GM23338 (cell line): ENCODE results near the gene NDOR1. TPM values are rescaled to one million over a fixed set of nuclear protein-coding genes. Genes with fewer than 3 reads are reported as not detected.

ENCODE experiments used
- ATAC-seq: fragments of 200-7000 bp; cut with Tn5 transposase; 3 replicates; pipeline ENCODE4 v1.9.1; 2020
- DNase-seq: peaks from one replicate; pipeline ENCODE4 v3.0.0-alpha.2; 2015; ENCODE audit warnings: low spot score
- H2AFZ ChIP-seq: fragments of 200-600 bp; sonication (generic); 2 replicates; pipeline ENCODE4 v1.8.0; 2016; ENCODE audit warnings: antibody characterized with exemption, mild to moderate bottlenecking, moderate library complexity
- H3F3A ChIP-seq: fragments of 200-600 bp; sonication (generic); replicated peaks from 2 replicates; pipeline ENCODE4 v1.8.0; 2017; ENCODE audit warnings: antibody characterized with exemption, mixed run types, low read depth
- H3K27ac ChIP-seq: fragments of 200-600 bp; sonication (generic); 2 replicates; pipeline ENCODE4 v1.6.1; 2016; ENCODE audit warnings: low read depth
- H3K27me3 ChIP-seq: fragments of 200-600 bp; sonication (generic); 2 replicates; pipeline ENCODE4 v1.8.0; 2016; ENCODE audit warnings: mild to moderate bottlenecking, mixed run types, moderate library complexity; ENCODE audit not compliant: insufficient read depth
- H3K36me3 ChIP-seq: fragments of 200-600 bp; sonication (generic); 2 replicates; pipeline ENCODE4 v1.8.0; 2016; ENCODE audit warnings: mild to moderate bottlenecking; ENCODE audit not compliant: insufficient read depth
- H3K4me1 ChIP-seq: fragments of 200-600 bp; sonication (generic); 2 replicates; pipeline ENCODE4 v1.8.0; 2016; ENCODE audit warnings: mild to moderate bottlenecking, moderate library complexity; ENCODE audit not compliant: insufficient read depth
- H3K4me2 ChIP-seq: fragments of 200-600 bp; sonication (generic); 2 replicates; pipeline ENCODE4 v1.7.1; 2017; ENCODE audit warnings: mixed run types
- H3K4me3 ChIP-seq: fragments of 200-600 bp; sonication (generic); 2 replicates; pipeline ENCODE4 v1.6.1; 2016; ENCODE audit warnings: mixed run types
- H3K79me2 ChIP-seq: fragments of 200-600 bp; sonication (generic); replicated peaks from 2 replicates; pipeline ENCODE4 v1.8.0; 2017; ENCODE audit warnings: mild to moderate bottlenecking; ENCODE audit not compliant: insufficient read depth
- H3K9me2 ChIP-seq: fragments of 200-600 bp; sonication (generic); 2 replicates; pipeline ENCODE4 v1.8.0; 2017; ENCODE audit not compliant: insufficient read depth
- H4K20me1 ChIP-seq: fragments of 200-600 bp; sonication (generic); replicated peaks from 2 replicates; pipeline ENCODE4 v1.8.0; 2017; ENCODE audit warnings: mild to moderate bottlenecking; ENCODE audit not compliant: insufficient read depth
- H3K27ac Mint-ChIP-seq: 2 replicates; pipeline ENCODE4 v1.8.0; 2020; ENCODE audit warnings: inconsistent platforms, mild to moderate bottlenecking, moderate library complexity, mixed read lengths
- H3K27me3 Mint-ChIP-seq: 3 replicates; pipeline ENCODE4 v1.8.0; 2022; ENCODE audit warnings: low read depth, mild to moderate bottlenecking, moderate library complexity, mixed read lengths, inconsistent platforms; ENCODE audit not compliant: insufficient read depth, poor library complexity
- H3K36me3 Mint-ChIP-seq: 3 replicates; pipeline ENCODE4 v1.8.0; 2021; ENCODE audit warnings: low read depth, mild to moderate bottlenecking, inconsistent platforms, moderate library complexity, mixed read lengths
- H3K4me1 Mint-ChIP-seq: 3 replicates; pipeline ENCODE4 v1.8.0; 2020; ENCODE audit warnings: mild to moderate bottlenecking, inconsistent platforms, mixed read lengths
- H3K4me3 Mint-ChIP-seq: 3 replicates; pipeline ENCODE4 v1.8.0; 2021; ENCODE audit warnings: moderate library complexity, mild to moderate bottlenecking, inconsistent platforms, mixed read lengths
- H3K9me3 Mint-ChIP-seq: 3 replicates; pipeline ENCODE4 v1.8.0; 2020; ENCODE audit warnings: moderate library complexity, mild to moderate bottlenecking, inconsistent platforms, mixed read lengths
- CREB1 ChIP-seq: fragments of 250-450 bp; sonication (Bioruptor Pico); IDR thresholded peaks from 2 replicates; pipeline ENCODE4 v1.5.0; 2020; ENCODE audit warnings: low read depth, mild to moderate bottlenecking, moderate library complexity
- EZH2 ChIP-seq: fragments of 200-600 bp; sonication (generic); IDR thresholded peaks from one replicate; pipeline ENCODE4 v1.8.0; 2017; ENCODE audit warnings: antibody characterized with exemption, mild to moderate bottlenecking, low read depth; ENCODE audit not compliant: unreplicated experiment
- EZH2phosphoT487 ChIP-seq: fragments of 200-600 bp; sonication (generic); IDR thresholded peaks from one replicate; pipeline ENCODE4 v1.8.1; 2018; ENCODE audit warnings: antibody characterized with exemption; ENCODE audit not compliant: unreplicated experiment
- JUNB ChIP-seq: IDR thresholded peaks from one replicate; pipeline ENCODE4 v1.6.1; 2016; ENCODE audit warnings: antibody characterized with exemption; ENCODE audit not compliant: unreplicated experiment
- POLR2AphosphoS5 ChIP-seq: IDR thresholded peaks from 2 replicates; pipeline ENCODE4 v1.6.1; 2016; ENCODE audit warnings: antibody characterized with exemption, low read depth
- ZNF114 ChIP-seq: fragments of 250-450 bp; sonication (Bioruptor Pico); IDR thresholded peaks from 2 replicates; pipeline ENCODE4 v1.5.0; 2020; ENCODE audit warnings: mild to moderate bottlenecking, moderate library complexity
- ZNF331 ChIP-seq: fragments of 250-450 bp; sonication (Bioruptor Pico); IDR thresholded peaks from 2 replicates; pipeline ENCODE4 v1.5.0; 2020; ENCODE audit warnings: low read depth, mild to moderate bottlenecking, moderate library complexity
- polyA plus RNA-seq: library from polyadenylated mRNA; unstranded; fragments of >200 nt; fragmentation: Nextera tagmentation; extraction: Ambion mirVana; gene quantifications from 2 replicates; pipeline ENCODE4 v1.2.1, GENCODE V29; 2016
- total RNA-seq: library from RNA; depleted of rRNA; stranded (reverse); fragments of >200 nt; shearing (Covaris generic); gene quantifications from 2 replicates; pipeline ENCODE4 v1.2.3, GENCODE V29; 2014
- TF ChIP-seq, protein P1 (sequence below): IDR thresholded peaks from one replicate; pipeline ENCODE4 v1.6.1; 2018; ENCODE audit warnings: antibody characterized with exemption; ENCODE audit not compliant: unreplicated experiment
- TF ChIP-seq, protein P2 (sequence below): IDR thresholded peaks from 2 replicates; pipeline ENCODE4 v1.6.1; 2016; ENCODE audit warnings: antibody characterized with exemption

The NDOR1 gene
- total and polyA plus RNA-seq, 2 experiments from 2014 or later: 19.4 to 38.1 TPM

DNA sequence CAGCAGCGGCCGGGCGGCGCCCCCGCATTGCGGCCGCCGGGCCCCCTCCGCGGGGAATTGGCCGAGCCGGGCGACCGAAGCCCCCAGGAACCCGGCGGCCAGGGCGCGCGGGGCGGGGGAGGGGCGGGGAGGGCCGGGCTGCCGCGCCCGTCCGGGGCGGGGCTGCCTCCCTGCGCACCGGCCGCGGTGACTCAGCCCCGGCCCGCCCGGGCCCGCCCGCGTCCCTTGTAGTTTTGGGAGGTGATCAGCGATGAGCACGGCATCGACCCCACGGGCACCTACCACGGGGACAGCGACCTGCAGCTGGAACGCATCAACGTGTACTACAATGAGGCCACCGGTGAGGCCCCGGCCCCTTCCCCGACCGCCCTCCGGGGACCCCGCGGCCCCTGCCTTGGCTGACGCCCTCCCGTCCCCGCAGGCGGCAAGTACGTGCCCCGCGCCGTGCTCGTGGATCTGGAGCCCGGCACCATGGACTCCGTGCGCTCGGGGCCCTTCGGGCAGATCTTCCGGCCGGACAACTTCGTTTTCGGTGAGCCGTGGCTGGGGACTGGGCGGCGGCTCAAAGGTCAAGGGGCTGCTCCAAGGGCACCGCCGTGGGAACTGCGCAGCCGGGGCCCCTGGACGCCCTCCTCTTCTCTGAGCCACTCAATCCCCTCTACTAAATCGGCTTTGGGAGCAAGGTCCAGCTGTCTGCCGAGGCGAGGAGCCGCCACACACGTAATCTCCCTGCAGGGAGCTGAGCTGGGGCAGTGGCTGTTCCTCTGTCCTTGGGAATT is 36.2 kb downstream of the NDOR1 start:
- no peak for TF ChIP-seq CREB1 (CRISPR knock-in tag)
- no peak for TF ChIP-seq EZH2phosphoT487
- no peaks in the 10 kb centered on the region for H3K36me3 ChIP-seq
- ATAC-seq (no peak), DNase-seq (no peak)
- peaks cover 39% of the 10 kb centered on the region for H3K4me1 Mint-ChIP-seq
- peak overlapping the region; percentile 86 for H3K4me3 Mint-ChIP-seq
- H2AFZ ChIP-seq: no peak overlapping the region
- H3K9me3 Mint-ChIP-seq: no peaks in the 10 kb centered on the region
- peaks cover 16% of the 10 kb centered on the region for H4K20me1 ChIP-seq
- peak overlapping the region; percentile 89 for H3K4me3 ChIP-seq
- no peaks in the 10 kb centered on the region for H3K27me3 ChIP-seq
- H3K4me1 ChIP-seq: peaks cover 27% of the 10 kb centered on the region; the same call in 1 of the 2 replicates
- H3K27ac Mint-ChIP-seq: peak overlapping the region; percentile 72; the same call in 1 of the 2 replicates
- peak overlapping the region; percentile 90 for H3K4me2 ChIP-seq
- peaks cover 31% of the 10 kb centered on the region for H3K36me3 Mint-ChIP-seq
- H3K27me3 Mint-ChIP-seq: peaks cover 29% of the 10 kb centered on the region
- no peak overlapping the region; the same call in 1 of the 2 replicates for H3K27ac ChIP-seq
- H3F3A ChIP-seq: 0 out of 2 replicates have a peak, but pooled peaks cover 29% of the 10 kb centered on the region
- no peaks in the 10 kb centered on the region for H3K9me2 ChIP-seq
- peaks cover 29% of the 10 kb centered on the region for H3K79me2 ChIP-seq

GRCh38 chr9:137242269-137243203 is 37.0 kb downstream of the NDOR1 start:
- ATAC-seq (no peak), DNase-seq (no peak)
- H3K36me3 ChIP-seq: no peaks in the 10 kb centered on the region
- peaks cover 29% of the 10 kb centered on the region for H3K79me2 ChIP-seq
- peak overlapping the region; percentile 90 for H3K4me2 ChIP-seq
- peaks cover 20% of the 10 kb centered on the region; the same call in 1 of the 2 replicates for H3K4me1 ChIP-seq
- peak overlapping the region; percentile 89 for H3K4me3 ChIP-seq
- Mint-ChIP-seq H3K27me3 (peaks cover 29% of the 10 kb centered on the region), H3K4me1 (peaks cover 35% of the 10 kb centered on the region), H3K36me3 (peaks cover 31% of the 10 kb centered on the region), H3K4me3 (peak overlapping the region; percentile 86), H3K27ac (0 out of 2 replicates have a peak overlapping the region, but pooled peaks have one; percentile 44), H3K9me3 (no peaks in the 10 kb centered on the region)
- H2AFZ ChIP-seq: no peak overlapping the region
- no peaks in the 10 kb centered on the region for H3K27me3 ChIP-seq
- H3K9me2 ChIP-seq: no peaks in the 10 kb centered on the region
- no peak overlapping the region; the same call in 1 of the 2 replicates for H3K27ac ChIP-seq
- H4K20me1 ChIP-seq: peaks cover 16% of the 10 kb centered on the region
- 0 out of 2 replicates have a peak, but pooled peaks cover 29% of the 10 kb centered on the region for H3F3A ChIP-seq
- TF ChIP-seq ZNF114 (no peak), JUNB (no peak), ZNF331 (CRISPR knock-in tag) (no peak), EZH2 (no peak), POLR2AphosphoS5 (no peak)
- TF ChIP-seq, protein P1, sequence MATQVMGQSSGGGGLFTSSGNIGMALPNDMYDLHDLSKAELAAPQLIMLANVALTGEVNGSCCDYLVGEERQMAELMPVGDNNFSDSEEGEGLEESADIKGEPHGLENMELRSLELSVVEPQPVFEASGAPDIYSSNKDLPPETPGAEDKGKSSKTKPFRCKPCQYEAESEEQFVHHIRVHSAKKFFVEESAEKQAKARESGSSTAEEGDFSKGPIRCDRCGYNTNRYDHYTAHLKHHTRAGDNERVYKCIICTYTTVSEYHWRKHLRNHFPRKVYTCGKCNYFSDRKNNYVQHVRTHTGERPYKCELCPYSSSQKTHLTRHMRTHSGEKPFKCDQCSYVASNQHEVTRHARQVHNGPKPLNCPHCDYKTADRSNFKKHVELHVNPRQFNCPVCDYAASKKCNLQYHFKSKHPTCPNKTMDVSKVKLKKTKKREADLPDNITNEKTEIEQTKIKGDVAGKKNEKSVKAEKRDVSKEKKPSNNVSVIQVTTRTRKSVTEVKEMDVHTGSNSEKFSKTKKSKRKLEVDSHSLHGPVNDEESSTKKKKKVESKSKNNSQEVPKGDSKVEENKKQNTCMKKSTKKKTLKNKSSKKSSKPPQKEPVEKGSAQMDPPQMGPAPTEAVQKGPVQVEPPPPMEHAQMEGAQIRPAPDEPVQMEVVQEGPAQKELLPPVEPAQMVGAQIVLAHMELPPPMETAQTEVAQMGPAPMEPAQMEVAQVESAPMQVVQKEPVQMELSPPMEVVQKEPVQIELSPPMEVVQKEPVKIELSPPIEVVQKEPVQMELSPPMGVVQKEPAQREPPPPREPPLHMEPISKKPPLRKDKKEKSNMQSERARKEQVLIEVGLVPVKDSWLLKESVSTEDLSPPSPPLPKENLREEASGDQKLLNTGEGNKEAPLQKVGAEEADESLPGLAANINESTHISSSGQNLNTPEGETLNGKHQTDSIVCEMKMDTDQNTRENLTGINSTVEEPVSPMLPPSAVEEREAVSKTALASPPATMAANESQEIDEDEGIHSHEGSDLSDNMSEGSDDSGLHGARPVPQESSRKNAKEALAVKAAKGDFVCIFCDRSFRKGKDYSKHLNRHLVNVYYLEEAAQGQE: no peak
- TF ChIP-seq, protein P2, sequence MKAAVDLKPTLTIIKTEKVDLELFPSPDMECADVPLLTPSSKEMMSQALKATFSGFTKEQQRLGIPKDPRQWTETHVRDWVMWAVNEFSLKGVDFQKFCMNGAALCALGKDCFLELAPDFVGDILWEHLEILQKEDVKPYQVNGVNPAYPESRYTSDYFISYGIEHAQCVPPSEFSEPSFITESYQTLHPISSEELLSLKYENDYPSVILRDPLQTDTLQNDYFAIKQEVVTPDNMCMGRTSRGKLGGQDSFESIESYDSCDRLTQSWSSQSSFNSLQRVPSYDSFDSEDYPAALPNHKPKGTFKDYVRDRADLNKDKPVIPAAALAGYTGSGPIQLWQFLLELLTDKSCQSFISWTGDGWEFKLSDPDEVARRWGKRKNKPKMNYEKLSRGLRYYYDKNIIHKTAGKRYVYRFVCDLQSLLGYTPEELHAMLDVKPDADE: no peak
